OCI-LY7 (cell line): Measurements from ENCODE around the gene OSM. TPM values are rescaled to one million over a fixed set of nuclear protein-coding genes. Genes with fewer than 3 reads are reported as not detected.

Source experiments
- BruUV-seq: library from RNA; stranded (reverse); fragments of 400-500 nt; replicated peaks from 2 replicates; lab custom pipeline; 2021; lab: Mats Ljungman, UMichigan
- CTCF ChIA-PET: fragments of 300-600 bp; sonication (Branson Sonifier 250); formaldehyde crosslinking; loops from one replicate; lab custom pipeline; 2022; ENCODE audit warnings: antibody characterized with exemption; ENCODE audit not compliant: unreplicated experiment; lab: Charles Lee
- POLR2A ChIA-PET: fragments of 300-600 bp; sonication (Branson Sonifier 250); formaldehyde crosslinking; loops from one replicate; lab custom pipeline; 2022; ENCODE audit warnings: antibody characterized with exemption; lab: Charles Lee
- DNase-seq: peaks from one replicate; pipeline ENCODE4 v3.0.0-alpha.2; 2015; ENCODE audit warnings: low spot score
- H2AFZ ChIP-seq: fragments of 200-600 bp; sonication (generic), shearing (Covaris generic); 2 replicates; pipeline ENCODE4 v1.6.1; 2014; ENCODE audit warnings: mild to moderate bottlenecking, antibody characterized with exemption, low read length, moderate library complexity
- H3K27ac ChIP-seq: fragments of 200-600 bp; sonication (generic); 2 replicates; pipeline ENCODE4 v1.5.1; 2014; ENCODE audit warnings: mixed run types, low read depth, mild to moderate bottlenecking, moderate library complexity, low read length, inconsistent platforms; ENCODE audit not compliant: poor library complexity, severe bottlenecking
- H3K36me3 ChIP-seq: fragments of 200-600 bp; sonication (generic); 2 replicates; pipeline ENCODE4 v1.6.1; 2014; ENCODE audit warnings: mild to moderate bottlenecking, antibody characterized with exemption, low read length, moderate library complexity, mixed read lengths; ENCODE audit not compliant: insufficient read depth
- H3K4me1 ChIP-seq: fragments of 200-600 bp; sonication (generic); 2 replicates; pipeline ENCODE4 v1.5.1; 2014; ENCODE audit warnings: mild to moderate bottlenecking, low read length; ENCODE audit not compliant: insufficient read depth, poor library complexity, severe bottlenecking
- H3K4me2 ChIP-seq: fragments of 200-600 bp; sonication (generic); 2 replicates; pipeline ENCODE4 v1.6.1; 2014; ENCODE audit warnings: mild to moderate bottlenecking, low read length
- H3K4me3 ChIP-seq: fragments of 200-600 bp; sonication (generic); 2 replicates; pipeline ENCODE4 v1.5.1; 2014; ENCODE audit warnings: mild to moderate bottlenecking, low read depth, low read length; ENCODE audit not compliant: poor library complexity, severe bottlenecking
- H3K79me2 ChIP-seq: fragments of 200-600 bp; sonication (generic); 2 replicates; pipeline ENCODE4 v1.6.1; 2016; ENCODE audit warnings: low read depth, mild to moderate bottlenecking, low read length, moderate library complexity, mixed read lengths; ENCODE audit not compliant: insufficient read depth
- H3K9me2 ChIP-seq: fragments of 200-600 bp; sonication (generic); 2 replicates; pipeline ENCODE4 v1.6.1; 2016; ENCODE audit warnings: mild to moderate bottlenecking, low read length, mixed read lengths; ENCODE audit not compliant: insufficient read depth
- H3K9me3 ChIP-seq: fragments of 200-600 bp; sonication (generic); 2 replicates; pipeline ENCODE4 v1.6.1; 2014; ENCODE audit warnings: mild to moderate bottlenecking, mixed run types, low read length, mixed read lengths
- H4K20me1 ChIP-seq: fragments of 200-600 bp; sonication (generic); 2 replicates; pipeline ENCODE4 v1.6.1; 2014; ENCODE audit warnings: mild to moderate bottlenecking, antibody characterized with exemption, low read length, moderate library complexity, mixed read lengths; ENCODE audit not compliant: insufficient read depth
- CTCF ChIP-seq: fragments of 200-600 bp; sonication (generic); conservative IDR thresholded peaks from 2 replicates; pipeline ENCODE4 v1.5.1; 2014; ENCODE audit warnings: mild to moderate bottlenecking, antibody characterized with exemption, low read length, moderate library complexity, mixed read lengths
- EZH2phosphoT487 ChIP-seq: fragments of 200-600 bp; sonication (generic); IDR thresholded peaks from 2 replicates; pipeline ENCODE4 v1.6.1; 2018; ENCODE audit warnings: low read depth, borderline replicate concordance, mild to moderate bottlenecking, mixed run types, antibody characterized with exemption, low read length, moderate library complexity, mixed read lengths
- intact Hi-C: fragments of 100-400 bp; cut with micrococcal nuclease; formaldehyde crosslinking; loops from one replicate; pipeline ENCODE4 v1.10.0; 2022; ENCODE audit not compliant: unreplicated experiment
- total RNA-seq, 2 experiments: library from RNA; depleted of rRNA in 1 of 2; stranded (reverse); fragments of >200 nt in 1 of 2; shearing (Covaris generic) in 1 of 2; gene quantifications; 2 replicates each; pipeline ENCODE4 v1.2.3, GENCODE V29; 2014 to 2022

The OSM gene
- total RNA-seq, 2 experiments from 2014 or later = 0.91 TPM; not detected in 1

GRCh38 chr22:30238661-30239487 is 27.8 kb downstream of the OSM start:
- DNase-seq = no peak
- BruUV-seq = no TSS peak
- Histone ChIP-seq H3K4me2 (no peak overlapping the region), H2AFZ (no peak overlapping the region), H3K4me3 (no peak overlapping the region), H4K20me1 (no peaks in the 10 kb centered on the region), H3K9me3 (no peaks in the 10 kb centered on the region), H3K27ac (no peak overlapping the region), H3K9me2 (no peaks in the 10 kb centered on the region), H3K4me1 (peaks cover 16% of the 10 kb centered on the region), H3K79me2 (no peaks in the 10 kb centered on the region), H3K36me3 (no peaks in the 10 kb centered on the region)
- ChIA-PET POLR2A (interaction anchor here (0.6 kb wide), 1 partner anchor 34 kb away, joined by 3 read pairs; no protein-coding TSS in a partner anchor), CTCF (no interaction called here)
- intact Hi-C loops = no loop called here
- no peak for TF ChIP-seq EZH2phosphoT487
- no peak for TF ChIP-seq CTCF

- Histone ChIP-seq H3K36me3 (no peaks in the 10 kb centered on the region), H3K4me3 (no peak overlapping the region), H2AFZ (no peak overlapping the region), H3K79me2 (no peaks in the 10 kb centered on the region), H3K4me1 (peaks cover 16% of the 10 kb centered on the region), H4K20me1 (no peaks in the 10 kb centered on the region), H3K9me2 (no peaks in the 10 kb centered on the region), H3K27ac (no peak overlapping the region), H3K4me2 (no peak overlapping the region), H3K9me3 (no peaks in the 10 kb centered on the region)
- intact Hi-C loops = no loop called here
- BruUV-seq = no TSS peak
- no peak for DNase-seq
- no peak for TF ChIP-seq CTCF
- TF ChIP-seq EZH2phosphoT487 = no peak
- ChIA-PET POLR2A (no interaction called here), CTCF (no interaction called here)
Measured at GRCh38 chr22:30238136-30238535, 28.5 kb downstream of the OSM start.

GRCh38 chr22:30236875-30237274 is 29.8 kb downstream of the OSM start:
- Histone ChIP-seq H3K4me1 (peaks cover 16% of the 10 kb centered on the region), H4K20me1 (no peaks in the 10 kb centered on the region), H2AFZ (no peak overlapping the region), H3K36me3 (no peaks in the 10 kb centered on the region), H3K9me3 (no peaks in the 10 kb centered on the region), H3K79me2 (no peaks in the 10 kb centered on the region), H3K4me3 (no peak overlapping the region), H3K9me2 (no peaks in the 10 kb centered on the region), H3K27ac (no peak overlapping the region), H3K4me2 (no peak overlapping the region)
- intact Hi-C loops = no loop called here
- TF ChIP-seq CTCF = no peak
- TF ChIP-seq EZH2phosphoT487 = no peak
- ChIA-PET POLR2A (no interaction called here), CTCF (no interaction called here)
- no peak for DNase-seq
- BruUV-seq = no TSS peak
